ENCODE data around the gene PRRT4. TPM values are rescaled to one million over a fixed set of nuclear protein-coding genes. Genes with fewer than 3 reads are reported as not detected.

The PRRT4 gene
- total and polyA plus RNA-seq, 7 experiments from 2014 or later = 0.27 to 1.1 (median 0.51) TPM; not detected in 2

DNA sequence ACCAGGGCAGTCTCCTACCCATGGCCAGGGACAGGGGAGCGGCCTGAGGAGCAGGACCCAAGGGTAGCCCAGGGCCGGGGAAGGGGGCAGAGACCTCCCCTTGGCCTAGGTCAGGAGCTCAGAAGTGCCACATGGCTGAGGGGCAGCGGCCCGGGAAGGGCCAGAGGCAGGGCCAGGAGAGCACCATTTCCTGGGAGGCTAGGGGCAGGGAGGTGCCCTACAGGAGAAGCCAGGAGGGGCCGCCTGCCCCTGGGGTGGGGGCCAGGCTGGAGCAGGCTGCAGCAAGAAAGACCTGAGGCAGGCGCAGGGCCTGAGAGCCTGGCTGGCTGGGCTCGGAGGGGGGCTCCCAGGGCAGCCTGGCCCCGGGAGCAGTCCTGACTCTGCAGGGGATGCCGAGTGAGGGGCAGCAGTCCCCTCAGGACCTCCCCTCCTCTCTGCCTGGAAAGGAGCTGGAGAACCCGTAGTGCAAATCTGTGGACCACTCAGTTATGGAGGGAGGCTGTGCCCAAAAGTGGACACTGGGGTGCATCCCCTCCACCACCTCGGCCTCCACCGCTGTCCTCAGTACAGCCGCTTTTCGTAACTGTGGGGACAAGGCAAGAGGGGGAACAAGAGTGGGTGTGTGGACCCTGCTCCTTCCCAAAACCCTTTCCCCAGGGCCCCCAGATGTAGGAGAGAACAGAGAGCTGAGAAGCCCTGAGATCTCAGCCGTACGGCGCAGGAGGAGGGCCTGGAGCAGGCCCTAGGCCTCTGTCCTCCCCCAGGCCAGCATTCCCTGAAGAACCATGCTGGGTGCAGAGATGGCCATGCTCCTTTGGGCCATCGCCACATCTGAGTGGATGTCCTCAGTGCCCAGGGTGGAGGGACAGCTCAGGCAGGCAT is 31.2 kb upstream of the PRRT4 start:
- ChIA-PET POLR2A (no interaction called here), CTCF (no interaction called here)
- Histone ChIP-seq H3K27me3 (ENCODE audit: control insufficient read depth in 2 of 2, insufficient read depth in 2 of 2, low read length in 2 of 2) (no peaks in the 10 kb centered on the region), H3K36me3 (ENCODE audit: control insufficient read depth in 2 of 3, insufficient read depth in 3 of 3, low read length in 3 of 3) (peaks cover 0 to 61% (median 5%) of the 10 kb centered on the region in 3 experiments), H3K4me3 (ENCODE audit: low read length) (no peak overlapping the region), H3K9me3 (ENCODE audit: control insufficient read depth in 2 of 3, low read length in 3 of 3) (no peaks in the 10 kb centered on the region), H3K4me1 (ENCODE audit: control insufficient read depth in 2 of 2, insufficient read depth in 2 of 2, low read length in 2 of 2) (no peaks in the 10 kb centered on the region), H3K27ac (ENCODE audit: low read depth, low read length) (no peak overlapping the region)
- Mint-ChIP-seq H3K9me3 (no peaks in the 10 kb centered on the region), H3K27ac (no peak overlapping the region), H3K36me3 (peaks cover 0 to 10% (median 6%) of the 10 kb centered on the region in 5 donors), H3K4me1 (peaks cover 0 to 4% (median 0%) of the 10 kb centered on the region in 7 donors), H3K4me3 (no peak overlapping the region), H3K27me3 (peaks cover 0 to 4% (median 0%) of the 10 kb centered on the region in 5 donors)
- DNase-seq (no peak), ATAC-seq (no peak)
- intact Hi-C loops (cut with micrococcal nuclease) = no loop called here

DNA sequence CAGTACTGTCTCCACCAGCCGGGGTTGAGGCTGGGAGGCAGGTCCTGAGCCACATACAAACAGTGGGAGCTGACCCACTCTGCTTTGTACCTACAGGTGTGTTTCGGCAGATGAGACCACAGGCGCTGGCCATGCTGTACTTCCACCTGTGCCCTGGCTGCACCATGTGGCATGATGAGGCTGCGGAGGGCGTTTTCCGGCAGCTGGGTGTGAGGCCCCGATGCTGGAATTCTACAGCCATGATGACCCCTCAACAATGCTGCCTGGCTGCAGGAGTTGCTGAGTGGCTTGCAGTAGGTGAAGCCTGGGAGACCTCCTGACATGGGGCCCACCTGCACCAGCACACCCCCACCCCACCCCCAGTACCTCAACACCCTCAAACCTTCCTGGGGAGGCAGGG is 30.3 kb upstream of the PRRT4 start:
- Mint-ChIP-seq H3K4me1 (peaks cover 0 to 6% (median 0%) of the 10 kb centered on the region in 7 donors), H3K27ac (no peak overlapping the region), H3K4me3 (no peak overlapping the region), H3K27me3 (peaks cover 0 to 4% (median 0%) of the 10 kb centered on the region in 5 donors), H3K36me3 (peaks cover 0 to 3% (median 3%) of the 10 kb centered on the region in 5 donors), H3K9me3 (no peaks in the 10 kb centered on the region)
- no peak overlapping the region for H3K4me3 ChIP-seq (ENCODE audit: low read length)
- intact Hi-C loops (cut with micrococcal nuclease) = no loop called here
- CTCF ChIA-PET = interaction anchor here (1.1 kb wide), 1 partner anchor 44 kb away, joined by 7 read pairs; no protein-coding TSS in a partner anchor
- POLR2A ChIA-PET = no interaction called here
- peaks cover 0 to 52% (median 5%) of the 10 kb centered on the region in 3 experiments for H3K36me3 ChIP-seq (ENCODE audit: control insufficient read depth in 2 of 3, insufficient read depth in 3 of 3, low read length in 3 of 3)
- DNase-seq (no peak), ATAC-seq (no peak)
- no peaks in the 10 kb centered on the region for H3K4me1 ChIP-seq (ENCODE audit: control insufficient read depth in 2 of 2, insufficient read depth in 2 of 2, low read length in 2 of 2)
- H3K9me3 ChIP-seq (ENCODE audit: control insufficient read depth in 2 of 3, low read length in 3 of 3) = no peaks in the 10 kb centered on the region
- no peaks in the 10 kb centered on the region for H3K27me3 ChIP-seq (ENCODE audit: control insufficient read depth in 2 of 2, insufficient read depth in 2 of 2, low read length in 2 of 2)
- H3K27ac ChIP-seq (ENCODE audit: low read depth, low read length) = no peak overlapping the region

DNA sequence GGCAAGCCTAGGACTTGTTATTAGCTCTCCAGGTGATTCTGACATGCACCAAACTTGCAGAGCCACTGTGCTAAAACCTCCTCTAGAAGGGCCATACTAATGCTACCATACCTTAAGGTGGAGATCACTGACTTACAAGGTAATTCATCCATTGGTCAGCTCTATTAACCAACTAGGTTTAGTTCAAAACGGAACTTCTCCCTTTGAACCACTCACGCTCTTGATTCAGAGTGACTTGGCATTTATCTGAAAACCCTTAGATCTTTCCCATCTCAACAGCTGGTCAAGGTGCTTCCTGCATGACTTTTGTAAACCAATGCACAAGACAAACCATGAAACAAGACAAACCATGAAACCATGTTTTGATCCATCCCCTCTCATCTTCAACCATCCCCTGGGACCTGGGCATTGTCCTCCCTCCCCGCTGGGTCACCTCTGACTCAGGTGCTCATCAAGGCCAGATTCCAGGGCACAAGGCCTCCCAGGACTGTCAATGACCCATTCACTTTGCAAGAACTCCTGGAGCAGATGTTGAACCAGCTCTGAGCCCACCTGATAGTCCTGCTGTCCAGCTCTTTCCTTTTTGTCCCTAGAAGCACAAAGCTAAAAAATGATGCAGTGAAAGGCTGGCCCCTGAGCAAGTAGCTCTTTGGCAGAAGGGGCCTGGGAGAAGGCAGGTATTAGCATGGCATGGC is 29.5 kb upstream of the PRRT4 start:
- Histone ChIP-seq H3K4me3 (ENCODE audit: low read length) (no peak overlapping the region), H3K9me3 (ENCODE audit: control insufficient read depth in 2 of 3, low read length in 3 of 3) (no peaks in the 10 kb centered on the region), H3K27me3 (ENCODE audit: control insufficient read depth in 2 of 2, insufficient read depth in 2 of 2, low read length in 2 of 2) (no peaks in the 10 kb centered on the region), H3K27ac (ENCODE audit: low read depth, low read length) (no peak overlapping the region), H3K4me1 (ENCODE audit: control insufficient read depth in 2 of 2, insufficient read depth in 2 of 2, low read length in 2 of 2) (no peaks in the 10 kb centered on the region), H3K36me3 (ENCODE audit: control insufficient read depth in 2 of 3, insufficient read depth in 3 of 3, low read length in 3 of 3) (peaks cover 0 to 44% (median 5%) of the 10 kb centered on the region in 3 experiments)
- POLR2A ChIA-PET = no interaction called here
- DNase-seq (no peak), ATAC-seq (no peak)
- CTCF ChIA-PET = interaction anchor here (1.1 kb wide), 2 partner anchors 25 to 43 kb away, joined by 3 to 7 read pairs; no protein-coding TSS in a partner anchor
- Mint-ChIP-seq H3K9me3 (no peaks in the 10 kb centered on the region), H3K4me3 (no peak overlapping the region), H3K27ac (peak overlapping the region in 3 of 9 donors; percentile 39 to 81 (median 43)), H3K4me1 (peaks cover 0 to 6% (median 0%) of the 10 kb centered on the region in 7 donors), H3K27me3 (peaks cover 0 to 4% (median 0%) of the 10 kb centered on the region in 5 donors), H3K36me3 (no peaks in the 10 kb centered on the region)
- intact Hi-C loops (cut with micrococcal nuclease) = no loop called here

DNA sequence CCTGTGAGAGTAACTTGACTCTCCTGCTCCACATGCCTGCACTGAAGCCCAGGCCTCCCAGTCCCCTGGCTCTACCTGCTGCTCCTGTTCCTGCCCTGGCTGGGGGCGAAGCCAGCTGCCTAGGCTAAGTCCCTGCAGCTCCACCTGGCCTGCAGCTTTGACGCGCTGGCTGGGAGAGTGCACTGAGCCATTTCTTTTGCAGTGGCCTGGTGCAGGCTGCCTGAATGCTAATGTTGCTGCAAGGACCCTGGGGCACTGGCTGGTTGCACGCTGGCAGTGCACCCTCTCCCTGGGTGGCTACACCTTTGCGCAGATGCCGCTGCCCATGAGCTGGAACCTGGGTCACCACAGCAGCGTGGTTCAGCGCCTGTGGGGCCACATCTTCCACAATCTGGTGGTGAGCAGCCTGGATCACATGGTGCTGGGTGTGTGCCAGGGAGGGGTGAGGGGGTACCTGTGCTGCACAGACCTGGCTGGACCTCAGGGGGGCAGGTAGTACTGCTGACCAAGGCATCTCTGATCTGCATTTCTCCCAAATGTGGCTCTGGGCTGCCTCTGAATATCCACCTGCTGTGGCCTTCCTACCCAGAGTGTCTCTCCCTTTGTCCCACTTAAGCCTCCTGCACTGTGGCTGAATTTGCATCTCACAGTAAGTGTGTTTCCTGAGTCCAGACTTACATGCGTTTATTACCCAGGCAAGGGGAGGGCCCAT is 28.3 kb upstream of the PRRT4 start:
- Histone ChIP-seq H3K4me1 (ENCODE audit: control insufficient read depth in 2 of 2, insufficient read depth in 2 of 2, low read length in 2 of 2) (no peaks in the 10 kb centered on the region), H3K9me3 (ENCODE audit: control insufficient read depth in 2 of 3, low read length in 3 of 3) (no peaks in the 10 kb centered on the region), H3K27me3 (ENCODE audit: control insufficient read depth in 2 of 2, insufficient read depth in 2 of 2, low read length in 2 of 2) (no peaks in the 10 kb centered on the region), H3K4me3 (ENCODE audit: low read length) (no peak overlapping the region), H3K27ac (ENCODE audit: low read depth, low read length) (no peak overlapping the region), H3K36me3 (ENCODE audit: control insufficient read depth in 2 of 3, insufficient read depth in 3 of 3, low read length in 3 of 3) (peaks cover 0 to 32% (median 5%) of the 10 kb centered on the region in 3 experiments)
- H3K4me1 Mint-ChIP-seq = peaks cover 0 to 6% (median 0%) of the 10 kb centered on the region in 7 donors
- H3K9me3 Mint-ChIP-seq = no peaks in the 10 kb centered on the region
- DNase-seq (no peak), ATAC-seq (no peak)
- H3K36me3 Mint-ChIP-seq = no peaks in the 10 kb centered on the region
- CTCF ChIA-PET = interaction anchor here (4.1 kb wide), 2 partner anchors 9 to 41 kb away, joined by 20 to 60 read pairs; no protein-coding TSS in a partner anchor
- H3K27ac Mint-ChIP-seq = no peak overlapping the region
- H3K27me3 Mint-ChIP-seq = peaks cover 0 to 4% (median 0%) of the 10 kb centered on the region in 5 donors
- H3K4me3 Mint-ChIP-seq = no peak overlapping the region
- POLR2A ChIA-PET = interaction anchor here (1.1 kb wide), 1 partner anchor 42 kb away, joined by 3 read pairs; no protein-coding TSS in a partner anchor
- intact Hi-C loops (cut with micrococcal nuclease) = loop anchor here (5.0 kb wide), 2 partner anchors 38 to 1587 kb away; no protein-coding TSS in a partner anchor

DNA sequence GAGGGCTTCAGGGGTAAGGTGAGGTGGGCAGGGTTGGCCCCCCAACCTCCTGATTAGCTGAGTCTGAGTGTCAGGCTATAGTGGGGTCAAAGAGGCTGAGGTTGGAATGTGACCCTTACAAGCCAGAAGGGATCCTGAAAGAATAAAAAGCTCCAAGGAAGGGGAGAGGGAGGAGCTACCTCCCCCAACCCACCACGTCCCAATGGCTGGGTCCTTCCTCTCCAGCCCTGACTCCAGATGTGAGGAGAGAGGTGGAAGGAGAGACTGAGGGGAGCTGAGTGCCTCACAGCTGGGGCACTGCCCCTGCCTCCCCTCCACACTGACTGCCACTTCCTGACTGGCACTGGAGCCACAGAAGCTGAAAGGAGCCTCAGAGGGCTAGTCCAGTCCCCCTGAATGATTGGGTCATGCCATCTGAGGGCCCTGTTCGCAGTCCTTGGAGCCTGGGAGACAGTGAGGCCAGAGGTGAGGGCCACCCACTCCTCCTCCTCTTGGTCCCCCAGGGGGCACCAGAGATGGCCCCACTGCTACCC is 27.7 kb upstream of the PRRT4 start:
- H3K4me3 ChIP-seq (ENCODE audit: low read length) = no peak overlapping the region
- CTCF ChIA-PET = interaction anchor here (1.6 to 4.1 kb wide), 4 partner anchors 9 to 611 kb away, joined by 3 to 60 read pairs (median 24); partner anchors contain the start of gene RBM28
- H3K4me1 Mint-ChIP-seq = peaks cover 0 to 6% (median 0%) of the 10 kb centered on the region in 7 donors
- DNase-seq = no peak
- POLR2A ChIA-PET = interaction anchor here (1.1 kb wide), 1 partner anchor 42 kb away, joined by 3 read pairs; no protein-coding TSS in a partner anchor
- intact Hi-C loops (cut with micrococcal nuclease) = loop anchor here (5.0 kb wide), 2 partner anchors 38 to 1587 kb away; no protein-coding TSS in a partner anchor
- no peak overlapping the region for H3K27ac ChIP-seq (ENCODE audit: low read depth, low read length)
- H3K27me3 ChIP-seq (ENCODE audit: control insufficient read depth in 2 of 2, insufficient read depth in 2 of 2, low read length in 2 of 2) = no peaks in the 10 kb centered on the region
- no peak overlapping the region for H3K27ac Mint-ChIP-seq
- H3K36me3 Mint-ChIP-seq = no peaks in the 10 kb centered on the region
- no peaks in the 10 kb centered on the region for H3K9me3 Mint-ChIP-seq
- H3K4me3 Mint-ChIP-seq = no peak overlapping the region
- H3K9me3 ChIP-seq (ENCODE audit: control insufficient read depth in 2 of 3, low read length in 3 of 3) = no peaks in the 10 kb centered on the region
- peaks cover 0 to 26% (median 3%) of the 10 kb centered on the region in 3 experiments for H3K36me3 ChIP-seq (ENCODE audit: control insufficient read depth in 2 of 3, insufficient read depth in 3 of 3, low read length in 3 of 3)
- no peaks in the 10 kb centered on the region for H3K4me1 ChIP-seq (ENCODE audit: control insufficient read depth in 2 of 2, insufficient read depth in 2 of 2, low read length in 2 of 2)
- H3K27me3 Mint-ChIP-seq = peaks cover 0 to 4% (median 0%) of the 10 kb centered on the region in 5 donors
- ATAC-seq = no peak

DNA sequence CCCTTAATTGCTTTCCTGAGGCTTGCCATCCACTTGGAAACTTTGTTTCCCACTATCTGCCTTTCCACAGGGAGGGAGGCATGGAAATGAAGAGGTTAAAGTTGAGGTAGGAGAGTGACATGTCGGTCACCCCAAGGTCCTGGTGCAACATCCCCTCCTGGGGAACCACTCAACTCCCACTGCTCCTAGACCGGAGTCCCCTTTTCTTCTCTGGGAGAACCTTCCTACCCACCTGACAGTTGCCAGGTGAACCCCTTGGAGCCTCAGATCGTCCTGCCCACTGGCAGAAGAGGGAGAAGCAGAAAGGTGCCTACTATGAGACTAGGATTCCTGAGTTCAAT is 26.6 kb upstream of the PRRT4 start:
- peaks cover 0 to 6% (median 1%) of the 10 kb centered on the region in 7 donors for H3K4me1 Mint-ChIP-seq
- peaks cover 0 to 4% (median 0%) of the 10 kb centered on the region in 5 donors for H3K27me3 Mint-ChIP-seq
- POLR2A ChIA-PET = no interaction called here
- Histone ChIP-seq H3K27ac (ENCODE audit: low read depth, low read length) (no peak overlapping the region), H3K36me3 (ENCODE audit: control insufficient read depth in 2 of 3, insufficient read depth in 3 of 3, low read length in 3 of 3) (peaks cover 0 to 17% (median 0%) of the 10 kb centered on the region in 3 experiments), H3K9me3 (ENCODE audit: control insufficient read depth in 2 of 3, low read length in 3 of 3) (no peaks in the 10 kb centered on the region), H3K27me3 (ENCODE audit: control insufficient read depth in 2 of 2, insufficient read depth in 2 of 2, low read length in 2 of 2) (no peaks in the 10 kb centered on the region), H3K4me3 (ENCODE audit: low read length) (no peak overlapping the region), H3K4me1 (ENCODE audit: control insufficient read depth in 2 of 2, insufficient read depth in 2 of 2, low read length in 2 of 2) (no peaks in the 10 kb centered on the region)
- no peaks in the 10 kb centered on the region for H3K9me3 Mint-ChIP-seq
- ATAC-seq = no peak
- no peak for DNase-seq
- no peak overlapping the region for H3K4me3 Mint-ChIP-seq
- no peaks in the 10 kb centered on the region for H3K36me3 Mint-ChIP-seq
- CTCF ChIA-PET = interaction anchor here (0.6 to 4.1 kb wide), 8 partner anchors 9 to 609 kb away, joined by 3 to 60 read pairs (median 6); partner anchors contain the start of gene RBM28
- no peak overlapping the region for H3K27ac Mint-ChIP-seq
- intact Hi-C loops (cut with micrococcal nuclease) = loop anchor here (5.0 kb wide), 2 partner anchors 39 to 1586 kb away; no protein-coding TSS in a partner anchor

Measured in naive thymus-derived CD4-positive, alpha-beta T cell (primary cell).